Islet precursor cell (in vitro differentiated cells): ENCODE data around the gene HMCN1.
"Not testable (repeated sequence)": the region's sequence is repeated elsewhere in the genome, so short reads cannot be mapped to it uniquely, and the experiment has no call there.

ENCODE experiments used
- DNase-seq: peaks from one replicate; pipeline ENCODE4 v3.0.0-alpha.2; 2018

HMCN1 gene

GRCh38 chr1:186165303-186165702 lies 431.1 kb downstream of the HMCN1 start:
- no peak for DNase-seq

DNA sequence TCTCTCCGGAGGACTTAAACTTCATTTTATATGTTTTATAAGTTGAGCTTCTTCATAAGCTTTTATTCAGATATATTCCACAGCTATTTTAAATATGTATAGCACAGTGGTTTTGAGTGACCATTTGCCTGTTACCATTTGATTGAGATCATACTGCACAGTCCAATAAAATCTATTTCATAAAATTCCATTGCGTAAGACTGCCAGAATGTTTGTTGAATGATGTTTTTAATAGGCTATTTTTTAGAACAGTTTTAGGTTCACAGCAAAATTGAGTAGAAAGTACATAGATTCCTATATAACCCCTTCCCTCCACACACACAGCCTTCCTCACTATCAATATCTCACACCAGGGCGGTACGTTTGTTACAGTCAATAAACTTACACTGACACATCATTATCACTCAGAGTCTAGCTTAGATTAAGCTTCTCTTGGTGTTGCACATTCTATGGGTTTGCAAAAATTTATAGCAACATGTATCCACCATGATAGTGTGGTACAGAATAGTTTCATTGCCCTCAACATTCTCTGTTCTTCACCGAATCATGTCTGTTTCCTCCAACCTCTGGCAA lies 433.0 kb downstream of the HMCN1 start:
- DNase-seq: no peak

DNA sequence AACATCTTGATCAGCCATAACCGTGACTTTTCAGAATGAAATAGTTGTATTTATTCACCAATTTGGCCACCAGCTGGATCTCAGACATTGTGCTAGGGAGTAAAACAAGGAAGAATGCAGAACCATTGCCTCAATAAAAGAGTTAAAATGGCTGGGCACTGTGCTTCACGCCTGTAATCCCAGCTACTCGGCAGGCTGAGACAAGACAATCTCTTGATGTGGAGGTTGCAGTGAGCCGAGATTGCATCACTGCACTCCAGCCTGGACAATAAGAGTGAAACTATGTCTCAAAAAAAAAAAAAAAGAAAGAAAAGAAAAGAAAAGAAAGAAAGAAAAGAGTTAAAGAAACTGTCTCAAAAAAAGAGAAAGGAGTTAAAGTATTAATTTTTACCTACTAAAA lies 441.4 kb downstream of the HMCN1 start:
- no peak for DNase-seq

DNA sequence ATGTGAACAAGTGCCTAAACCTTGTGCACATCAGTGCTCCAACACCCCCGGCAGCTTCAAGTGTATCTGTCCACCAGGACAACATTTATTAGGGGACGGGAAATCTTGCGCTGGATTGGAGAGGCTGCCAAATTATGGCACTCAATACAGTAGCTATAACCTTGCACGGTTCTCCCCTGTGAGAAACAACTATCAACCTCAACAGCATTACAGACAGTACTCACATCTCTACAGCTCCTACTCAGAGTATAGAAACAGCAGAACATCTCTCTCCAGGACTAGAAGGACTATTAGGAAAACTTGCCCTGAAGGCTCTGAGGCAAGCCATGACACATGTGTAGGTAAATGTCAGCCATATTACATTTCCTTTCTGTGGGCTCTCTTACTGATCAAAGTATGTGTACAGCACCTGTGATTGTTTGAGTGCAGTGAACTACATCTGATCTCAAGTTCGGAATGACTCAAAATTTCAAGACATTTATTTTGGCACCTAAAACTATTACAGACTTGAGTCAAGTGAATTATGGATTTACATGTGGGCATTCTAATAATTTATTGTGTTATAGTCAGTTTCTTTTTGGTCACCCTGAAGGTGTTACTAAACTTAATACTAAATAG lies 444.3 kb downstream of the HMCN1 start:
- DNase-seq: no peak

- no peak for DNase-seq
These were observed 445.0 kb downstream of the HMCN1 start for GRCh38 chr1:186179231-186179630.

GRCh38 chr1:186183219-186183618 lies 449.0 kb downstream of the HMCN1 start:
- no peak for DNase-seq

GRCh38 chr1:186183970-186184628 lies 449.9 kb downstream of the HMCN1 start:
- DNase-seq: no peak

DNA sequence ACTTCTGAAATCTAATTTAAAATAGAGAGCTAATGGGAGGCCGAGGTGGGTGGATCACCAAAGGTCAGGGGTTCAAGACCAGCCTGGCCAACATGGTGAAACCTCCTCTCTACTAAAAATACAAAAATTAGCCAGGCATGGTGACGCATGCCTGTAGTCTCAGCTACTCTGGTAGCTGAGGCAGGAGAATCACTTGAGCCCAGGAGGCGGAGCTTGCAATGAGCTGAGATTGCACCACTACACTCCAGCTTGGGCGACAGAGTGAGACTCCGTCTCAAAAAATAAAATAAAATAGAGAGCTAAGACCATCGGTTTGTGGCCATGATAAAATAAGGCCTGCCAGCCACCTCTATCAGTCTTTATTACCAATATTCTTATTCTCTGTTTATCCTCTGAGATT lies 452.1 kb downstream of the HMCN1 start:
- not testable (repeated sequence) for DNase-seq

DNA sequence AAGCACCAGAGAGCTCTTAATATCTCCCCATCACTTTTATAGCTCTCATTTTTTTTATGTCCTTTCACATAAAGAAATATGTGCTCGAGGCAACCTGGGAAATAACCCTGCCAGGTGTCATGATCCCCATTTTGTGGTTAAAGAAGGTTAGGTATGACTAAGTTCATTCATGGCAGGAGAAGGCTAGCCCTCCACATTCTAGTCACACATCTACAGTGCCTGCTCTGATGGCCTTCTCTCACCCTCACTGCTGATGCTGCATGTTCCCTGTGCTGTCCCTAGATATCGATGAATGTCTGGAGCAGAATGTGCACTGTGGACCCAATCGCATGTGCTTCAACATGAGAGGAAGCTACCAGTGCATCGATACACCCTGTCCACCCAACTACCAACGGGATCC lies 453.4 kb downstream of the HMCN1 start:
- no peak for DNase-seq

DNA sequence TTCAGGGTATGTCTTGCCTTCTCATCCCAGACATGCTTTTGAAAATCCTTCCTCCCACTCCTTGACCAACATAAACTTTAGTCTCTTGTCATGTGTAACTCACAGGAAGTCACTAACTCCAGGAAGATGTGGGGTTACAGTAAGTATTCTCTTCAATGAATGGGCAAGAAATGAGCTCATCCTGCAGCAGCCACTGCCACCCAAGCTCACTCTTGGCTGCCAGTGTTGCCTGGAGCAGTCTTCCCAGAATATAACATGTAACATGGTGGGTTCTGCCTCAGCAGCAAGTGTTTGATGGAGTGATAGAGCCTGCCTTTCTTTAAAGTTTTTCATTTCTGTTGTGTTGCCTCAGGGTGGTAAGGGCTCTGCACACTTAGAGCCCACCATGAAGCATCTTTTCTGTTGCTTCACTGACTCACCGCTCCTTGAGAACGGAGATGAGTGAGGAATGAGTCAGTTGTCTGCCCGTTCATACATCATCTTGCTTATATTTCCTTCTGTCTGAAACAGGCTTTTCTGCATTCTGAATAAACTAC lies 453.9 kb downstream of the HMCN1 start:
- peak; percentile 90 for DNase-seq

DNA sequence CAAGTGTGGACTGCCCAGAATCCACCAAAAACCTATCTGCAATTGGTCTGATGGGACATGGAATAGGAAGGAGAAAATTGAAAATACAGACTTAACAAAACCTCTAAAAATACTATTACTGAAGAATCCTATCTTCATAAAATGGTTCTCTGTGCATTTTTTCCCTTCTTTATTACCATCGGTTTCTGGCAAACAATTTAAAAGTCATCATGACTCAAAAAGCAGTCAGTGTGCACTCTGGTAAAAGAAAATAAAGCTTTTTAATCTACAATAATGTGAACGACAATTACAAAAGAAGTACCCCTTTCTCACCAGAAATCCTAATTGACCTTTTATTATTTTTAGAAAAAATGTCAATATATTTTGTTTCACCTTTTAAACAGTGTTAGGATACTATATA lies 454.5 kb downstream of the HMCN1 start:
- no peak for DNase-seq

DNA sequence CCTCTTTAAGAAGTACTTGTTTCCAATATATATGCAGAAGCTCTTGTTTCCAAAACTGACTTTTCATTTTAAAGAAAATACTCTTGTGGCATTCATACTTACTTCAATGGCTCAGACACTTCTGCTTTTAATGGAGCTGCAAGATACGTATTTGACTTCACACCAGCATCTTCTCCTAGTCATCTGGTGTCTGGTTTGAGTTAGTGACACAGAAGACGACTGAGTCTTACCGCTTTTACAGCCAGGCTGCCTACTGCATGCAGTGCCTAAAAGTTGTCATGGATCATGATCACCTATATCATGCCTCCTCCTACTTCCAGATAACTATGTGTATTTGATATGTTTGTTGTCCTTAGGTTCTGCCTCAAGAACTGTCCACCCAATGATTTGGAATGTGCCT lies 455.0 kb downstream of the HMCN1 start:
- no peak for DNase-seq

- no peak for DNase-seq
These were observed 457.3 kb downstream of the HMCN1 start for GRCh38 chr1:186191511-186191910.

- DNase-seq: no peak
These were observed 459.0 kb downstream of the HMCN1 start for GRCh38 chr1:186193224-186193623.

GRCh38 chr1:186194107-186194756 lies 460.0 kb downstream of the HMCN1 start:
- DNase-seq: no peak

GRCh38 chr1:186195377-186195931 lies 461.3 kb downstream of the HMCN1 start:
- no peak for DNase-seq

GRCh38 chr1:186202271-186202764 lies 468.1 kb downstream of the HMCN1 start:
- no peak for DNase-seq

DNA sequence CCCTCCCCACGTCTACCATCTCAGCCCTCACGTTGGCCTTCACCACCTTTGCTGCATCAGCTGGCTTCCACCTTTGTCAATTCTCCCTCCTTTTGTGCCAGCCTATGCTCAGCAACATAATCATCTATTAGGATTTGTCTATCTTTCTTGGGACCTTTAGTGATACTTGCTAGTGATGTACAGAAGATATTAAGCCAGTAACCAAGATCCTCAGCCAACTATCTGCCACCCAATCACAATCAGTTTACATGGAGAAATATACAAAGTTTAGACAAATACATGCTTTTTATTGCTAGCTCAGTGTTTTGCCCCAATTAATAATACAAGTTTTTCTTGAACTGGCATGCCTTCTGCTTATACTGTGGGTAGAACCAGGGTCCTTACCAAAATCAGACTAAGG lies 468.6 kb downstream of the HMCN1 start:
- DNase-seq: no peak

DNA sequence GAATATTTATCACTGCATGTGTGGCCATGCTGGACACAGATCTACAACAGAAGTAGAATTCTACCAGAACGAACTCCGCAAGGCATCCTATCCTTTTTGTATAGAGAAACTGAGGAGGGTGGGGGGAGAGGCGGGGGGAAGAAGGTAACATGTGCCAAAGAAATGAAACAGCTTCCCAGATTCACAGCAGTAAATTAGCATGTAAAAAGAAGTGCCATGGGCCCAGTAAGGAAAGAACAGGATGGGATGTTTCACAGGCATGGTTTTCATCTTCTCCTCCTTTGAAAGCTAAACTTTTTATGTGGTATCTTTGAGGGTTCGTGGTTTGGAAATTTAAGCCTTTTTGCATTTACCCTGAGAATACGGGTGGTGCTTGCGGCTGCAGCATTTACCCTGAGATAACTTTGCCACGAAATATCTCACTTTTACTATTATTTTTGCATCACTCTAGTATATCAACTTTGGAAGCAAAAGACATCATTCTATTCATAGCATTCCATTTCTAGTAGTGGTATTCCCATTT lies 471.9 kb downstream of the HMCN1 start:
- no peak for DNase-seq

- DNase-seq: no peak
These were observed 473.3 kb downstream of the HMCN1 start for GRCh38 chr1:186207391-186208085.

DNA sequence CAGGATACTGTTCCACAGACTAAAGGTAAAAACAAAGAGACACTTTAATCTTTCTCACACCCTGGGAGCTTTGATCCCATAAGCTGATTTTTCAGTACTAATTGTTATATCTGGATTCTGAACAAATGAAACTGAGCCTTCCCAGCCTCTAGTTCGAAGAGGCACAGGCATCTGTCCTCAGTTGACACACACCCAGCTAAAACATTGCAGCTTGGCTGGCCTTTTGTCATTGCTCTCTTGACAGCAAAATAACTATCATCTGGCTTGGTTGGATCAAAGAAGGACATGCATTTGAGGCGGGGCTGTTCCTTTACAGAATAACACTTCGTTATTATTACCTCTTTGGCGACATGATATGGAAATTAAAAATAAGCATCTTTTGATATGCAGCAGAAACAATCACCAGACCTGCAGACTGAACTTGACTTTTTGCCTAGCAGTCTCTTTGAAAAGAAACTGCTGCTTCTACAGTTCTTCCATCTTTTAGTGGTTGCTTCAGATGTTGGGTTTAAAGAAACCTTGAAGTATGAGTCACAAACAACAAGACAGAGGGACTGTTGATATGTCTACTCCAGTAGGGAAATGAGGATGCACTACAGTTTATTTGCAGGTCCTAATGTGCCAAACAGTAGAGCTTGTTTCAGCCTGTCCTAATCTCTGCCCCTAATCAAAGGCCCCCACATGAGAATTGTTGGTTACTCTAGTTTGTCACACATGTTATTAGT lies 474.4 kb downstream of the HMCN1 start:
- no peak for DNase-seq

DNA sequence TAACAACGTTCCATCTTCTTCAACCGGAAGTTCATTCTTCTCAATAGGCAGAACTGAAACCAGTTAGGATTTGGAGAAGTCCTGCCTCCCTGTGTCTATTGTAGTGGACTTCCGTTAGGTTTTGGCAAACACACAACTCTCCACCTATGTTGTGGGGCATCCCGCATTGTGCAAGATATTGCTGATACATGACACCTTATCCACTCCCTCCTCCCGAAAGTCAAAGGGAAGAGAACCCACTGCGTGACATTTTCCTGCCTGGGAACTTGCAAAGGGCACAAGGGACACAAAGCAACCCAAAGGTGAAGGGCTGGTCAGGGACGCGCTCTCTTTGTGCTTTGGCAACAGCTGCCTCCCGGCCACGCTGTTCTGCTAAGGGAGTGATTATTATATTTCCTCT lies 476.1 kb downstream of the HMCN1 start:
- peak; percentile 15 for DNase-seq
